ENCODE data around the gene LAMA1.
A peak's percentile ranks its signal among the peaks of the same experiment; 100 is the strongest.

LAMA1 gene

GRCh38 chr18:7112936-7113335 is 4.7 kb downstream of the LAMA1 start:
- DNase-seq (ENCODE audit: low read depth): no peak

GRCh38 chr18:7111134-7111533 is 6.5 kb downstream of the LAMA1 start:
- no peak for DNase-seq (ENCODE audit: low read depth)

GRCh38 chr18:7105943-7106342 is 11.7 kb downstream of the LAMA1 start:
- DNase-seq (ENCODE audit: low read depth): no peak

DNA sequence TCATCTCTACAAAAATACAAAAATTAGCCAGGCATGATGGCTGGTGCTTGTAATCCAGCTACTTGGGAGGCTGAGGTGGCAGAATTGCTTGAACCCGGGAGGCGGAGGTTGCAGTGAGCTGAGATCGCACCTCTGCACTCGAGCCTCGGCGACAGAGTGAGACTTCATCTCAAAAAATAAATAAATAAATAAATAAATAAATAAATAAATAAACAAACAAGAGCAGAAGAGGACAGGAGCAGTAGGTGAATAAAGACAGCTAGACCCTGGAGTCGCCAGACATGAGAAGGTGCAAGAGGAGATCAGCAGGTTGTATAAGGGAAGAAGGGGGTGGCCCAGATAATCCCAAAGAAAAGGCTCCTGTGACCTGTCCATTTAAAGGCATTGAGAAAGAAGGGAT is 12.3 kb downstream of the LAMA1 start:
- no peak for DNase-seq (ENCODE audit: low read depth)

GRCh38 chr18:7104649-7105048 is 12.9 kb downstream of the LAMA1 start:
- DNase-seq (ENCODE audit: low read depth): no peak

DNA sequence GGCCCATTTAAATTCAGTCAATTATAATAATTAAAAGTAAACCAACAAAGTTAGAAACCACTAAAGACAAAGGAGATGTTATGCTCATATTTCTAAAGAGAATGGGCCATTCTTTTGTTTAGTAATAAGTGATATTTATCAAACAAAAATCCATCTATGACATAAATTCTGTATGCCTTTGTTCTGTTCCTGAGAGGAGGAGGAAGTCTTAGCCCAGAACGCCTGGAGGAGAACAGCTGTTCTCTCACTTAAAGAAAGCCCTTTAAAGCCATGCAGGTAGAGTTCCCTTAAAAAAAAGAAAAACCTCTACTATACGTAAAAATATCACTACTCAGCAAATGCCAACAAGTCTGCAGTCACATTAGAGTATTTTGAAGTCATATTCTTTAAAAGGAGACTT is 15.5 kb downstream of the LAMA1 start:
- no peak for DNase-seq (ENCODE audit: low read depth)

GRCh38 chr18:7096838-7097237 is 20.8 kb downstream of the LAMA1 start:
- DNase-seq (ENCODE audit: low read depth): no peak

DNA sequence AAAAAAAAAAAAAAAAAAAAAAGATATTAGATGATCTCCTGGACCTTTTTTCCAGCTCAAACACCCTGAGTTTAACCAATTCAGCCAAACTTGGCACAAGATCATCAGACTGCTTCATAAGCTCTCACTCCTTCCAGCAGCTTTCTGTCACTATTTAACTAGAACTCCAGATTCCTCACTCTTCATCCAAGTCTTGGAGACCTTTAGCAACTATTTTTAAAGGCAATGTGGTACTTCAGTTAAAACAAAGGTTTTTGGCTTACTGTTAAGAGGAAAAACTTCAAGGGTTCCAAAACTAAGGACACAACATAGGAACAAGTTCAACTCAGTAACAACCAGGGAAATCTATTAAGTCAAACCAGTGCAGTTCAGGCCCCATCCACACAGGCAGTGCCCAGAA is 23.2 kb downstream of the LAMA1 start:
- no peak for DNase-seq (ENCODE audit: low read depth)

DNA sequence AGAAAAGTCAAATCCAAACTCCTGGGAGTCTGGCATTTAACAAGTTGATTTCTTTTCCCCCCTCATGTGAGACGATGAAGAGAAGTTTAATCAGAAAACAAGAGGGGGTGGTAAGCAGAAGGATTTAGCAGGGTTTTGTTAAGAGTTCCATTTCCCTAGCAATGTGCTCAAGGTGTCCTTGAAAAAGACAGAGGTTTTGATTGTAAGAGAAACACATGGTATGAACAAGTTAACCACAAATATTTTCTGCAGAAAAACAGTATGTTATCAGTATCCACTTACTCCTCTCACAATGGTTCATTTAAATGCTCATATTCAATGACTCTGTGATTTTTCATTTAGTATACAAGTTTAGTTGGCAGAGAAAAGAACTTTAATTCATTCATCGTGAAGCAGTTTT is 26.8 kb downstream of the LAMA1 start:
- peak; percentile 10 for DNase-seq (ENCODE audit: low read depth)

DNA sequence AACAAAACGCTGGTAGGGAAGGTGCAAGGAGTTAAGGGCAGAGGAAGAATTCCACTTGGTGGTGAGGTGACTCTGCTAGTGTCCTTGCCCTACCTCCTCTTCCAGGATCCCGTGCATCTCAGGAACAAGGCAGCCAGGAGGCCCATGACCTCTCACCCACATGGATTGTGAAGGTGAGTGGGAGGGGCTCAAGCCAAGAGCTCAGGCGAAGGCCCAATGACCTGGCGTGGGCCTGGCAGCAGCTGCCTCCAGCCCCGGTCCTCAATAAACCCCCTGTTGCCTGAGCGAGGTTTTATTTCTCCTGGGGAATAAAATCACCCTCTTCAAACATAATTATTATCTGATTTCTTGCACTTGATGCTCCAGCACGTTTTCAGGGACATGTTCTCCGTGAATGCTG is 28.2 kb downstream of the LAMA1 start:
- no peak for DNase-seq (ENCODE audit: low read depth)

DNA sequence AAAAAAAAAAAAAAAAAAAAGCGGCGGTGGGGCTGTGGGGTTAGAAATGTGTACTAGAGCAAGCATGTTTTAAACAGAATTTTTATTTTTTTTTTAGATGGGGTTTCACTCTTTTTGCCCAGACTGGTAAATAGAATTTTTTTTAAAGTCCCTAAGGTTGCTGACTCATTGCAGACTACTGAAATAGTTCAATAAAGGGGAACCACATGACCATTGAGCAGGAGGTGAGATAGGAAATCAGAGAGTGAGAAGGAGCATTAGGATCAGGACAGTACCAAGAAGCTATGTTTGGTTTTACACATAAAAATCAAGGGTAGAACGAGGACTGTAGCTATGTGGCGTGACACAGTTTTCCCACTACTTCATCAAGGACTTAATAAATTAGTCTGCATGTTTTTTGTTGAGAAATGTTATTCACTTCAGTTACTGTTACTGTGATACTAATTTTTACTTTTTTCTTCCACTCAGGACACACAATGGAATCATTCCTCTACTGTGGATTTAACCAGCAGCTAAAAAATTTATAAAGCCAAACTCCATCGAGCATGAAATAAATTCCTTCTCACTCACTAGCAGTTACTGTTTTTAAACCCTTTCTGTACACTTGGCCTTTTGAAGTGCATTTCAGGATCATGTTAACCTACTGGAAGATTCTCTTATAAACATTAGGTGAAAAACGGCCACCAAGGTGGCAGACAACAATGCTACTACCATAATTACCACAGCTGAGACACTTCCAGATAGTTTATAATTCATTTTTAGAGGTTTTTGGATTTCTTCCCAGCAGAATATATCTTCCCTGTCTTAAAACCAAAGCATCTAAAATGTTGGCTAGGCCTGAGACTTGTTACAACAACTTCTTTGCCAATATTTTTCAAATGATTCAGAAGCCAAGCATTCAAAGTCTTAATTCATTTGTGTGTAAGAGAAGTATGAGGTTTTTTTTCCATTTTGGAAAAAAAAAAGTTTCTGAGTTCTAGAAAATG is 33.2 kb downstream of the LAMA1 start:
- DNase-seq (ENCODE audit: low read depth): peak; percentile 53

DNA sequence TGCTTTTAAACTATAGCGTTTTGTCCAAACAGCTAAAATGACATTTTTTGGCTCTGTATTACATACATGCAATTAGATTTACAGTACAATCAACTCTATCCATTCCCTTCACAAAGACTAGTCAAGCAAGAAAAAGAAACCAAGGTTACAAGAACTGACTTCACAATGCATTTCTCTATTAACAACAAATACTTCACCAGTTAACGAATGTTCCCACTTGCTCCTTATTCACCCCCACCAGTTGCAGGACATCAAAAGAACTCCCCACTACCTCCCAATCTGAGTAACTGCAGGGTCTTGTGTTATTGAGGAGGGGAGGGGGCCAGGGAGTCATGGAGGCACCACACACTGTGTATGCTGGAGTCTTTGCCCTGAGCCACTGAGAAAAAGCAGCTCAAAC is 34.9 kb downstream of the LAMA1 start:
- DNase-seq (ENCODE audit: low read depth): no peak

DNA sequence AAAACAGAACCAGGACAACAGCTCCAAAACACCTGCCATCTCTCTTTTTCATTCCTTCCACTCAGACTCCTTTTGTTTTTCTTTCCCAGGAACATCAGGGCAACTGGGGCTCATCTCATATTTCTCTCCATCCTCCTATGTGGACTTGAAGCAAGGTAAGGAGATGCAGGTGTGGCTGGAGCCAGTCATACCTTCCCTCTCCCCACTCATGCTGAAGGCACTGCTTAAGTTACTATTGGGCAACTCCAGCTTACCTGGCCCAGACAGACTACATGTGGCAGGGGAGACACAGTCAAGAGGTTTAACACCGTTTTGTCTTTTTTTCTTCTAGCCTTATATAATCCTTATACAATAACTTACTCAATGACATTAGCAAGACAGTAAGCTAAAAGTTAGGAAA is 38.4 kb downstream of the LAMA1 start:
- DNase-seq (ENCODE audit: low read depth): no peak

DNA sequence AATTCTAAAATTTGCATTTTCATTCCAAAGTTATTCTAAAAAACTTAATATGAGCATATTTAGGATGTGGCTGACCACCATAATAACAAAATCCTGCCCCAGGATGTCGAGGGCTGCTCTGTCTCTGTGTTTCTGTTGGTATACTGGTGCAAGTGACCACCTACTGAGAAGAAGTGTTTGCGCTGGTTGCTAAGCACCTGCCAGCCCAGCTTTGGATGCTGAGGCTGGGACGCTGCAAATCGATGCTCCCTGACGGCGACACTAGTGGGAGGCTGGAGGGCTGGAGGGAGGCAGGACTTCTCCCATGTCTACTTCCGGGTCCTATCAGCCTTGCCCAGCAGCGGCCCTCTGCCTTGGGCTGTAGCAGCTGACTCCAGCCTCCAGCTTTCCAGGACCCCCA is 45.0 kb downstream of the LAMA1 start:
- DNase-seq (ENCODE audit: low read depth): no peak

- no peak for DNase-seq (ENCODE audit: low read depth)
These were observed 46.0 kb downstream of the LAMA1 start for GRCh38 chr18:7071600-7071999.

DNA sequence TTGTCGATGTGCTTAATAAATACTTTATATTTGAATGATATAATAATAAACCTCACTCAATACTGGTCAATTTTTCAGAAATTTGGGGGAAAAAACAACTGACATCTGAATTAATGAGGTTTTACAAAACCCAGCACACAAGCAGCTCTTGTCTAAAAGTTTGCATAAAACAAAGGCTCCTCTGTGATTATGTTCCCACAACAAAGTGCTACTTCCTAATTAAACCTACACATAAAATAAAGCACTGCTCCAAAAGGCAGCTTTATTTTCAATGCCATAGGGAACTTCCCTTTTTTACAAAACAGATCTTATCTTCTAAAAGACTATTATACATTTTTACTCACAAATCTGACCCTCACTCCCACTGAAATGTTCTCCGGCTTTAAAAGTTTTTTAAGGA is 47.1 kb downstream of the LAMA1 start:
- no peak for DNase-seq (ENCODE audit: low read depth)

- no peak for DNase-seq (ENCODE audit: low read depth)
These were observed 48.6 kb downstream of the LAMA1 start for GRCh38 chr18:7068871-7069590.

GRCh38 chr18:7066965-7067555 is 50.5 kb downstream of the LAMA1 start:
- no peak for DNase-seq (ENCODE audit: low read depth)

GRCh38 chr18:7065736-7066135 is 51.9 kb downstream of the LAMA1 start:
- no peak for DNase-seq (ENCODE audit: low read depth)

DNA sequence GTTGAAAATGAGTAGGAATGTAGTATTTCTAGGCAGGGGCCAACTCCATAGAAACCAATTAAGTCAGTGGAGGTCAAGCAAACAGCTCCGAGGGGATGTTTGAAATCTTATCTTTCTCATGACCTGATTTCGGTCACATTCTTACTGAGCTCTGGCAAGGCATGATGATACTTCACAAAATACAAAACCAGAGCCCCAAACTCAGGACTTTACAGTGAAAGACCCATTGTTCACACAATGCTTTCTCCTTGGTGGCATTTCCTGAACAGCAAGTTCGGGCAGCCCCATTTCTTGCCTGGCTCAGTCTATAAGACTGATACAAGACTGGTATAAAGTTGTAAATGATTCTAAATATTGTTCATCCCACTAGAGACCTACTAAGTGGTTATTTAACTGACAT is 53.3 kb downstream of the LAMA1 start:
- DNase-seq (ENCODE audit: low read depth): no peak

DNA sequence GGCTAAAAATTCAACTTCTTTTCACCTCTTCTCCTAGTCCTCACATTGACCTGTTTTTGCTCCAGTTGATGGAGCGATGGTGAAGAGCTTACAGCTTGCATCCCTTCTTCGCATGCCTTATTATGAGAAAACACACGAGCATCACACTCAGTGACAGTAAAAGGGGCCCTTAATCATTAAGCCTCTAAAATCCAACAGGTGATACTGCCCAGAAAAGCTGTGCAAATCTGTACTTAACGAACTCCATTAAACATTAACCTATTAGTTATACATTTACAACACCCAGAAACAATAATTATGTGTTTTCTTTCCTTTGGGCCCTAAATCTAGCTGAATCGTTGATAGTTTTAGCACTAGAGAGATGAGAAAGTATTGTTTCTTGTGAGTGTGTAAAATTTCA is 54.8 kb downstream of the LAMA1 start:
- DNase-seq (ENCODE audit: low read depth): no peak

- no peak for DNase-seq (ENCODE audit: low read depth)
These were observed 55.4 kb downstream of the LAMA1 start for GRCh38 chr18:7062236-7062635.

GRCh38 chr18:7059276-7059675 is 58.3 kb downstream of the LAMA1 start:
- DNase-seq (ENCODE audit: low read depth): no peak

All from non-pigmented ciliary epithelial cell (primary cell).